ENCODE results near the gene AACS.
"Not testable (repeated sequence)": the region's sequence is repeated elsewhere in the genome, so short reads cannot be mapped to it uniquely, and the experiment has no call there.

AACS gene

DNA sequence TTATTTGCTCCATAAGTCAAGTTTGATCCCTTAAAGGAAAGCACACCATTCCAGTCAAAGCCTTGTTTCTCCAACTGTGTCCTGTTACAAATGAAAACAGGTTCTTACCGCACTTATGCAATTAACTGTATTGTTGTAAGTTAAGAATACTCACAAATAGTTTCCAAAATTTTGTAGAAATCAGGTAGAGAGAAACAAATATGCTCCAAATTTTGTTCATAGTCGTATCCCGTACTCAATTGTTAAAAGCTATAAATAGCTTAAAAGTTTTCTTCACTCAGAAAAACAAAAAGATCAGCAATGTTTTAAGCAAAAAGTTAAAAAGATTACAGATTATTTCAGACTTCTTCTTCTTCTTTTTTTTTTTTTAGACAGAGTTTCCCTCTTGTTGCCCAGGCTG is 4.0 kb upstream of the AACS start:
- DNase-seq: no peak

DNA sequence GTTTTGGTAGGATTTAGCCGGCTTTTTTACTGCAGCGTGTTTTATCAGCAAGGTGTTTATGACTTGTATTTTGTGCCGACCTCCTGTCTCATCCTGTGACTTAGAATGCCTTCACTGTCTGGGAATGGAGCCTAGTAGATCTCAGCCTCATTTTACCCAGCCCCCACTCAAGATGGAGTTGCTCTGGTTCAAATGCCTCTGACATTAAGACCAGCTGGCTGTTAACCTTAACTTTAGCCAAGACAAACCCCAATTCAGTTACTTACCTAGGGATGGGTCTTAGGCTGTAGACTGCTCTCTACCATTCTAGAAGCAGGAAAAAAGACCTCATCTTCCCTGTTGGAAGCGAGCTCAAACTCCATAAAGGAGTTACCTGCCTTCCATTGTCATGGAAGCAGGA is 1.7 kb upstream of the AACS start:
- DNase-seq: not testable (repeated sequence)

DNA sequence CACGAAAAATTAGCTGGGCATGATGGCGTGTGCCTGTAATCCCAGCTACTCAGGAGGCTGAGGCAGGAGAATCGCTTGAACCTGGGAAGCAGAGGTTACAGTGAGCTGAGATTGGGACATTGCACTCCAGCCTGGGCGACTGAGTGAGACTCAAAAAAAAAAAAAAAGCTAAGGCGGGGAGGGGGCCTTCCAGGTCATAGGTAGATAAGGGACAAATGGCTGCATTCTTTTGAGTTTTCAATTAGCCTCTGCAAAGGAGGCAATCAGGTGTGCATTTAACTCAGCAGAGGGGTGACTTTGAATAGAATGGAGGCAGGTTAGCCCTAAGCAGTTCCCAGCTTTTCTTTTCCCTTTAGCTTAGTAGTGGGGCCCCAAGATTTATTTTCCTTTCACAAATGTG is 743 bp upstream of the AACS start:
- no peak for DNase-seq

GRCh38 chr12:125065919-125066570 is 810 bp downstream of the AACS start:
- no peak for DNase-seq

DNA sequence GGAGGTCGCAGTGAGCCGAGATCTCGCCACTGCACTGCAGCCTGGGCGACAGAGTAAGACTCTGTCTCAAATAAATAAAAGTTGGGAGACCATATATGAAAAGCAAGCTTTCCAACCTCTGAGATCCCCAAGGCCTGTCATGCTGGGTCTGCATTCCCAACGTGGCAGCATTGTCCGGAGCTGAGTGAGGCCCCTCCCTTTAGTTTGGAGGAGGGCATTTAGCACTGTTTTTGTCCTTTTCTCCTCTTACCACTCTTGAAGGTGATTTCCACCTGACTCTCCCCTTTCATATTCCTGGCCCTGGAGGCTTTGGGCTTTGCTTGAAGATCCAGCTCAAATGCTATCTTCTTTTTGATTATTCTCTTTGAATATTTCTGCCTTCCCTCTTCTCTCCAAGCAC is 3.2 kb downstream of the AACS start:
- DNase-seq: no peak

GRCh38 chr12:125069616-125070015 is 4.4 kb downstream of the AACS start:
- no peak for DNase-seq

GRCh38 chr12:125070112-125070511 is 4.9 kb downstream of the AACS start:
- DNase-seq: no peak

GRCh38 chr12:125070661-125071390 is 5.6 kb downstream of the AACS start:
- no peak for DNase-seq

DNA sequence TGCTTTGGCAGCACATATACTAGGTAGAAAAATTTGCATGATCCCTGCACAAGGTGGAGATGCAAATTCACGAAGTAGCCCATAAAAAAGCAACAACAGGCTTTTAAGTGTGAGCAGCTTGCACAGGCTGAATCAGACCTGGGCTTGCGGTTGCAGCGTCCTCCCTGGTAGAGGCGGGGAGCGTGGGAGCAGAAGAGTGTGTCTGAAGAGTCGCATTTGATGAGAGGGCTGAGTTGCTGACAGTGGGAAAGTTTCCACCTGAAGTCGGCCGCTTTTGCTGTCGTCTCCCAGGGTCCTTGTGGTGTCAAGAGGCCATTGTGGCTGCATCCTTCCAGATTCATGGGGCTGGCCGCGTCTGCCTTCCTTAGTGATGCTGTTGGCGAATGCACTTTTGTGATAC is 6.2 kb downstream of the AACS start:
- no peak for DNase-seq

DNA sequence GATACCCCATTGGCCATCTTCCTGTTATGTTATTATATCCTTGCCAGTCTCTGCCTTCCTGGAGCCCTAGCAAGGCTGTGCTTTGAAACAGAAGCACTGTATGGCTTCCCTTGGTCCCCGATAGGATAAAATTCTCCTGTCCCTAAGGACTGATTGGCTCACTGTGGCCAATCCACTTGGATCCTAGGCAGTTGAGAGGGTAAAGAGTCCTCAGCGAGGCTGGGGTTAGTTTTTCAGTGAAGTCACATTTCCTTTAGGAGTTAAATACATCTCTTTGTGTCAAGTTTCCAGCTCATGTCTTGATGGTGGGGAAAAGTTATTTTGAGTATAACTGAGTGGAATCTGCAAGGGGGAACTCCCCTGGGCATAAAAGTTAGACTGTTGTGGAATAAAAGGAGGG is 7.3 kb downstream of the AACS start:
- no peak for DNase-seq

DNA sequence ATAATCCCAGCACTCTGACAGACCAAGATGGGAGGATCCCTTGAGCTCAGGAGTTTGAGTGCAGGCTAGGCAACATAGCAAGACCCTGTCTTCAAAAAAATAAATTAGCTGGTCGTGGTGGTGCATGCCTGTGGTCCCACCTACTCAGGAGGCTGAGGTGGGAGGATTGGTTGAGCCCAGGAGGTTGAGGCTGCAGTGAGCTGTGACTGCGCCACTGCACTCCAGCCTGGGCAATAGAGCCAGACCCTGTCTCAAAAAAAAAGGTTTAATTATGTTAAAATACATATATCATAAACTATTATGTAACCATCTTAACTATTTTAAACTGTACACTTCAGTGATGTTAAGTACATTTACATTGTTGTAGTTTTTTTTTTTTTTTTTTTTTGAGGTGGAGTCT is 9.1 kb downstream of the AACS start:
- DNase-seq: not testable (repeated sequence)

- DNase-seq: no peak
These were observed 10.9 kb downstream of the AACS start for GRCh38 chr12:125076103-125076502.

GRCh38 chr12:125079084-125079483 is 13.8 kb downstream of the AACS start:
- DNase-seq: no peak

- DNase-seq: no peak
These were observed 14.7 kb downstream of the AACS start for GRCh38 chr12:125079648-125080645.

DNA sequence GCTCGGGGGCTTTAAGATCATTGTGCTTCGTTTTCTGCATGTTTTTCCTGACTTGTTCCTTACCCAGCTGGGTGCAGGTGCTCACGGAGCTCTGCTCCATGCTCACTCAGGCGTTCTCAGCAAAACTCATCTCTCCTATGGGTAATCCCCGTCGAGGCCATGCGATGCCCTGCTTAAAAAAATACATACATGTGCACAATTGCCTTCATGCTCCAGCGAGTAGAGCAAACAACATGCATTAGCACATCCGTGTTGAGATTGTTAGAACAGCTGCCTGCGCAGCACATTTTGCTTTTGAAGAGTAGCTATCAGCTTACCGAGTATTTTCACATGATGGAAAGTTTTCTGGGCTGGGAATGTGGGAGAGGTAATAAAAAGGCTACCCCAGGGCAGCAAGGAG is 16.2 kb downstream of the AACS start:
- DNase-seq: no peak

DNA sequence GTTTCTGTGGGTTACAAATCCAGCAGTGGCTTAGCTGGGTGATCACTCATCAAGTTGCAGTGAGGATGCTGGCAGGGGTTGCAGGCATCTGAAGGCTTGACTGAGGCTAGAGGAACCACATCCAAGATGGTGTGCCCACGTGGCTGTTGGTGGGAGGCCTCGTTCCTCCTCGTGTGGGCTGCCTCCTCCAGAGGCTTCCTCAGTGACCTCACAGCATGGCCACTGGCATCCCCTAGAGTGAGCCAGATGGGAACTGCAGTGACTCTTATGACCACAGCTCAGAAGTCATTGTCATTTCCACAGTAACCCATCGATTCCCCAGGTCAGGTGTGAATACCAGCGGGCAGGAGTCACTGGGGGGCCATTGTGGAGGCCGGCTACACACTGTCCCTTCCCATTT is 17.8 kb downstream of the AACS start:
- no peak for DNase-seq

DNA sequence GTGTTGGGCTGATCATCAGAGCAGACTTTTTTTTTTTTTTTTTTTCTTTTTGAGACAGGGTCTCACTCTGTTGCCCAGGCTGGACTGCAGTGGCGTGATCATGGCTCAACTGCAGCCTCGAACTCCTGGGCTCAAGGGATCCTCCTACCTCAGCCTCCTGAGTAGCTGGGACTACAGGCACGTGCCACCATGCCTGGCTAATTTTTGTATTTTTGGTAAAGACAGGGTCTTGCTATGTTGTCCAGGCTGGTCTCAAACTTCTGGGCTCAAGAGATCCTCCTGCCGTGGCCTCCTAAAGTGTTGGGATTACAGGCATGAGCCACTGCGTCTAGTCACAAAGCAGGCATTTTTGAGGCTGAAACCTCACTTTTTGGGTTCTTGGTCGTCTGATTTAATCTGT is 23.0 kb downstream of the AACS start:
- not testable (repeated sequence) for DNase-seq

DNA sequence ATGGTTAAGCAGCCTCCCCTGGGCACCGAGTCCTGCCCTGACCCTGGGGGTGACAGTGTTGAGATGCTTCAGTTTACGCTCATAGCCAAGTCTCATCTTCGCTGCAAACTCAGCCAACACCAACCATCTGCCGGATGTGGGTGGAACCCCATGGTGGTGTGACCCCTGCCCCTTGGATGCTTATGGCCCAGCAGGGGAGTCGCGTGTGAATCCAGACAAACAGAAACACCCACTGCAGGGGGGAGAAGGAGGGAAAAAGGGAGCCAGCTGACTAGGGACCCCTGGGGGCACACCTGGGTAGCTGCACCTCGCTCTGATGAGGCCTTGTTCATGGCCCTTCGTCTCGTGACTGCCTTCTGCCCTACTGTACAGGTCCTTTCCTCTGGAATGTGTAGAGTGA is 23.8 kb downstream of the AACS start:
- DNase-seq: no peak

DNA sequence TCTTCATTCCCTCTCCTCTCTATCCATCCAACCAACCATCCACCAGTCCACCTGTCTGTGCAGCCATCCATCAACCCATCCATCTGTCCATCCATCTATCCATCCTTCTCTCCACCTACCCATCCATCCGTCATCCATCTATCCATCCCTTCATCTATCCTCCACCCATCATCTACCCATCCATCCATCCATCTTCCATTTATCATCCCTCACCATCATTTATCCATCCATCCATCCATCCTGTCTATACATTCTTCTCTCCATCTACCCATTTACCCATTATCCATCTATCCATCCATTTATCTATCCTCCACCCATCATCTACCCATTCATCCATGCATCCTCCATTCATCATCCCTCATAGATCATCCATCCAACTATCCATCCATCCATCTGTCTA is 24.4 kb downstream of the AACS start:
- no peak for DNase-seq

DNA sequence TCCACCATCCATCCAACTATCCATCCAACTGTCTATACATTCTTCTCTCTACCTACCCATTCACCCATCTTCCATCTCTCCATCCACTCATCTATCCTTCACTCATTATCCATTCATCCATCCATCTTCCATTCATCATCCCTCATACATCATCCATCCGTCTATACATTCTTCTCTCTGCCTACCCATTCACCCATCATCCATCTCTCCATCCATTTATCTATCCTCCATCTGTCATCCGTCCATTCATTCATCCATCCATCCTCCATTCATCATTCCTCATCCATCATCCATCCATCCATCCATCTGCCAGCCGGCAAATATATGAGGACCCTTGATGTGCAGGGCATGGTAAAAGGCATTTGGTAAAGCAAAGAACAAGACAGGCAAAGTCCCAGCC is 25.2 kb downstream of the AACS start:
- no peak for DNase-seq

DNA sequence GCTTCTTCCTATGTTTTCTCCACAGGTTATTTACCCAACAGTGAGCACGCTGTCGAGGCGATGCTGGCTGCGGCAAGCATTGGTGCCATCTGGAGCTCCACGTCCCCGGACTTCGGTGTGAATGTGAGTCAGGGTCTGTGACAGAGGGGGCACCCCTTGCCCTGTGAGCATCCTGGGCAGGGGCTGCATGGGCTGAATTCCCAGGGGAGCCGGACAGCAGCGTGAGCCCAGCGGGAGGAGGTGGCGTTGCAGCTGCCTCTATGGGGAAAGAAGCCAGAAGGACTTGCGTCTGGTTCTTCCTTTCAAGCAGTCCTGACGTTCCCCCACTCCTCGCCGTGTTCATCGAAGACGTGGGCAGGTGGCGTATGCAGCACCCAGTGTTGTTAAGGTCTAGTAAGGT is 26.2 kb downstream of the AACS start:
- no peak for DNase-seq

- DNase-seq: no peak
These were observed 27.1 kb downstream of the AACS start for GRCh38 chr12:125092108-125092871.

All from EL (cell line).